ENCODE results near the gene CDH5. TPM values are rescaled to one million over a fixed set of nuclear protein-coding genes. Genes with fewer than 3 reads are reported as not detected.

The CDH5 gene
- total and polyA plus RNA-seq, 2 of the 8 experiments (the other 6 are each of a cell fraction or from before 2014, with no cell fraction given) = 0.32 TPM

DNA sequence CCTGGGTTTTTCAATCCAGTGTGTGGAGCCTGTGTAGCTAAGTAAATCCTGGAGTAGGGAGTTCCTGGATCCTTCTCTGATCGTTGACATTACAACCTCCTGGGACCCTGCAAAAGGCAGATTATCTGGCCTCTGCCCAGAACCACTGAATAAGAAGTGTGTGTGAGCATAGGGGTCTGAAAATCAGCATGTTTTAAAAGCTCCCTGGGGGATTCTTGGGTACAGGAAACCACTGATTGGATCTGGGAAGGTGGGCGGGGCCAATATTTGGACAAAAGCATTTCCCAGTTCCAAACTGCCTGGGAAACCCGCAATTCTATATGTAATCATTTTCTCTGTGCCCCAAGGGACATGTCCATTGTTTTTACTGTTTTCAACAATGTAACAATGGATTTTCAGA is 33.4 kb downstream of the CDH5 start (continued):
- no peak for TF ChIP-seq KDM5A (IDR thresholded peaks at IDR 0.05; ENCODE audit: low read length)
- TF ChIP-seq CHD2 (IDR thresholded peaks at IDR 0.05; ENCODE audit: low read length) = no peak
- no peak for TF ChIP-seq SRF (IDR thresholded peaks at IDR 0.05; ENCODE audit: low read depth, low read length)
